GM08714 (cell line): ENCODE data around the gene SLC27A1.
A peak's percentile ranks its signal among the peaks of the same experiment; 100 is the strongest.

Experiments used
- H3K4me3 ChIP-seq: fragments of 200-500 bp; sonication (Bioruptor generic); 2 replicates; pipeline ENCODE4 v1.5.1; 2014; ENCODE audit warnings: mild to moderate bottlenecking, low read length, inconsistent platforms
- ZNF274 ChIP-seq: IDR thresholded peaks from 2 replicates; pipeline ENCODE4 v1.6.1; 2012; ENCODE audit warnings: mild to moderate bottlenecking, low read depth, low read length

SLC27A1 gene

DNA sequence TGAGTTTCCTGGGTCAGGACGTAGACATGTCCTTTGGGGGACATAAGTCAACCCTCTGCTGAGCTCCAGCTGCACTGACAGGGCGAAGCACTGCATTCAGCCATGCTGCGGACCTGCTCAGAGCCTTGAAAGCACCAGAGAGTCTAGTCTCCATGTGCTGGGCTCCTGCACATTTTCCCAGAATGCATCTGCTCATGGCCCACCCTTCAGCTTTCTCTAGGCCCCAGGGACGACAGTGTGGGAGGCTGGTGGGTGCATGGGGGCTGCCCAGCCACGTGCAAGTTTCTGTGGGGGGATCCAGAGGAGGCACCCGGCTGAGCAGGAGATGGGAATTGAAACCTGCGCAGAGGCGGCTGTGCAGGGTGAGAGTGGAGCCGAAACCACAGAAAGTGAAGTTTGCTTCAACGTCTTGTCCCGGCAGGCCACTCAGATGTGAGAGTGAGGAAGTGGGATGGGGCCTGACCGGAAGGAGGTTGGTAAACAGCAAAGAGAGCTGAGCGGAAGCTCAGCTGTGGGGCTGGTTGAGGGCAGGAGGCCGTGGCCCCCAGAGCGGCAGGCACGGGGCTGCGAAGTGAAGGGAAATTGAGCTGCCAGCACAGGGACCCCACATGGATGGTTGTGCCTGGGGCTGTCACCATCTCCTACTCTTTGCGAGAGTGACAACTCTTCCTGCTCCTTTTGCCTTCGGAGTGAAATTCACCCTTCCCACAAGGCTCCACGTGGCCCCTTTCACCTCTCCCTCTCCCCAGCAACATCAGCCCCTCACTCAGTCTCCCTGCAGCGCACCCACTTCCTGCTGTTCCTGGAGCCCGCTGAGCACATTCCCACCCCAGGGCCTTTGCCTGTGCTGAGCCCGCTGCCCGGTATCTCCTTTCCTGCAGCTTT, 52.9 kb downstream of the SLC27A1 start:
- no peak overlapping the region; the same call in 1 of the 2 replicates for H3K4me3 ChIP-seq
- TF ChIP-seq ZNF274 = no peak

DNA sequence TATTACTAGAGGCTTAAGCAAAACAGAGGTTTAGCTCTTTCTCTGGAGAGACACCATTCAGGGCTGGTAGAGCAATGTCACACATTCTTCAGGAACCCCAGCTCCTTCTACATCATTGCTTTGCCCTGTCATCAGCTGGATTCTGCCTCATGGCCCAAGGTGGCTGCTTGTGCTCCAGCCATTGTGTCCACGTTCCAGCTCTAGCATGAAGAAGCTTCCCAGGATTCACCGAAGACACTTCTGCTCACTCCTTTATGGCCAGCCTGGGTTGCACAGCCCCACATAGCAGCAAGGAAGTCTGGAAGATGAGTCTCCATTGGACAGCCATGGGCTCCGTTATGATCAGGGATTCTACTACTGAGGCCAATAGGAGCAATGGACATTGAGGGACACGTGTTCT, 54.3 kb downstream of the SLC27A1 start:
- H3K4me3 ChIP-seq = no peak overlapping the region
- TF ChIP-seq ZNF274 = no peak

DNA sequence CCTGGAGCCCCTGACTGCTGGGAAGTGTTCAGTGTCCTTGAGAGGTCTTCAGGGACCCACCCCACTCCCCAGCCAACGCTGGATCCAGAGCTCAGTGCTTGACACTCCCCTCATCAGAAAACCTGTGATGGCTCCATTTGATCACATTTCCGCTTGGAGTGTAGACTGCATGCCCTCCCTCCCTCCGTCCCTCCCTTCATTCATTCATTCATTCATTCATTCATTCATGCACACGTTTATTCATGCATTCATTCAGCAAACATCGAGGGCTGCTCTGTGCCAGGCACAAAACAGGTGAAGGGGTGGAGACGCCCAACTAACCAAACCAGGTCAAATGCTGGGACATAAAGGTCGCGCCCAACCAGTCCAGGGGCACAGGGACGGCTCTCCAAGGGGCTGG, 54.8 kb downstream of the SLC27A1 start:
- H3K4me3 ChIP-seq = no peak overlapping the region
- TF ChIP-seq ZNF274 = no peak

DNA sequence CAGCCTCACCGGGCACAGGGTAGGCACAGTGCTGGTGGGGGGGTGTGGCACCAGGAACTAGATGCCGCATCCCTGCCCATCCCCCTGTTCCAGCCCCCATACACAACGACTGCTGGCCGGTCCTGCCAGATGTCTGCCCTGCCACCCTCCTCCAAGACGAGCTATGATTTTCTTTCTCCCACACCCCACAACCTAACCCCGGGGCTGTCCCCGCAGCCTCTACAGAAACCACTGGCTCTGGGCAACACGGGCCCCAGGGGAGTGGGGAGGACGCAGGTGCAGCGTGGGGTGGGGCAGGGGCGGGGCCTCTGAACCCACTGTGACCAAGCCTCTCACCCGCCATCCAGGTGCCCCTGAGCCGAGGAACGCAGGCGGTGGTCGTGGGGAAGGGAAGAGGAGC, 56.6 kb downstream of the SLC27A1 start:
- TF ChIP-seq ZNF274 = no peak
- H3K4me3 ChIP-seq = no peak overlapping the region; the same call in 1 of the 2 replicates

DNA sequence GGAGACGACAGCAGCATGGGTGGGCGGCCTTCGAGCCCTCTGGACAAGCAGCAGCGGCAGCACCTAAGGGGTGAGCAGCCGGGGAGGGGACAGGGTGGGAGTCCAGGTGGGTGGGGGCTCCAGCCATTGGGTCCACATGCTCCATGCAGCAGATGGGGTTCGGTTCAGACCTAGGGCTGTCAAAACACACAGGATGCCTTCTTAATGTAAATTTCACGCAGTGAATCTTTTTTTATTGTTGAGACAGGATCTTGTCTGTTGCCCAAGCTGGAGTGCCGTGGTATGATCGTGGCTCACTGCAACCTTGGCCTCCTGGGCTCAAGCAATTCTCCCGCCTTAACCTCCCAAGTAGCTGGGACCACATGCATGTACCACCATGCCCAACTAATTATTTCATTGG, 57.0 kb downstream of the SLC27A1 start:
- TF ChIP-seq ZNF274 = no peak
- H3K4me3 ChIP-seq = peak overlapping the region; percentile 3; the same call in 1 of the 2 replicates

DNA sequence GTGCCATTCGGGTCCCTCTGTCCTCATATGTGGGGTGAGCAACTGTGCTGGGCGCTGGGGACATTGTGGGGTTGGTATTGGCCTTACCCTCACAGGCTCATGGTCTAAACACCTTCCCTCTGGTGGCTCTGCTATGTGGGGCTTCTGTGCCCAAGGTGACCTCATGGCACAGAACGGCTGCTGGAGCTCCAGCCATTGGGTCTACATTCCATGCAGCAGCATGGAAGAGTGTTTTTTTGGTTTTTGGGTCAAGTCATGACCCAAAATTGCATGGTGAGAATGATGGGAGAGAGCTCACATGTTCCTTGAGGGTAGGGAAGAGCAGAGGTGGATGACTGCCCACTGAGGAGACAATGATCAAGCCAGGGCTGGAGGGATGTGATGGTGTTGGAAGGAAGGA, 58.3 kb downstream of the SLC27A1 start:
- no peak for TF ChIP-seq ZNF274
- H3K4me3 ChIP-seq = no peak overlapping the region

DNA sequence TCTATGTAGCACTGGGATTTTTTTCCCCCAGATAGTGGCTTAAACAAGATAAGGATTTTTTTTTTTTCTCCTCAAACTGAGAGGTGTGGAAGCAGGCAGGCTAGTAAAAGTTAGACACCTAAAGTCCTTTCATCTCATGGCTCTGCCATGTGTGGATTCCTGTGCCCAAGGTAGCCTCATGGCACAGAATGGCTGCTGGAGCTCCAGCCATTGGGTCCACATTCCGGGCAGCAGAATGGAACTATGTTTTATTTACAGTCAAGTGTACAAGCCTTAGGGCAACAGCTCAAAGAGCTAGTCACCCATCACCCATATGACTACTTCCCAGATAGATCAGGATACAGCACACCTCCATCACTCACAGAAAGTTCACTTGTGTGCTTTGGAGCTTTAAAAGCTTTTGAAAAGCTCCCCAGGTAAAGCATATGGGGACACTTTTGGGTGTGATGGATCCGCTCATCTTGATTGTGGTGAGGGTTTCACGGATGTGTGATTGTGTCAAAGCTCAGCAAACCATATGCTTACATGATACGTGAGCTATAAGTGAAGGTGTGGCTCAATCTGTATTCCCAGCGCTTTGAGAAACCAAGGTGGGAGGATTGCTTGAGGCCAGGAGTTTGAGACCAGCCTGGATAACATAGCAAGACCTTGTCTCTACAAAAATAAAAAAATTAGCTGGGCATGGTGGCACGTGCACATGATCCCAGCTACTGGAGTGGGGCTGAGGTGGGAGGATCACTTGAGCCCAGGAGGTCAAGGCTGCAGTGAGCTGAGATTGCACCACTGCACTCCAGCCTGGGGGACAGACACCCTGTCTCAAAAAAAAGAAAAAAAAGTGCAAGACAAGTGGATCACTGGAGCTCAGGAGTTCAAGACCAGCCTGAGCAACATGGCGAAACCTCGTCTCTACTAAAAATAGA, 59.2 kb downstream of the SLC27A1 start:
- H3K4me3 ChIP-seq = no peak overlapping the region
- TF ChIP-seq ZNF274 = no peak

DNA sequence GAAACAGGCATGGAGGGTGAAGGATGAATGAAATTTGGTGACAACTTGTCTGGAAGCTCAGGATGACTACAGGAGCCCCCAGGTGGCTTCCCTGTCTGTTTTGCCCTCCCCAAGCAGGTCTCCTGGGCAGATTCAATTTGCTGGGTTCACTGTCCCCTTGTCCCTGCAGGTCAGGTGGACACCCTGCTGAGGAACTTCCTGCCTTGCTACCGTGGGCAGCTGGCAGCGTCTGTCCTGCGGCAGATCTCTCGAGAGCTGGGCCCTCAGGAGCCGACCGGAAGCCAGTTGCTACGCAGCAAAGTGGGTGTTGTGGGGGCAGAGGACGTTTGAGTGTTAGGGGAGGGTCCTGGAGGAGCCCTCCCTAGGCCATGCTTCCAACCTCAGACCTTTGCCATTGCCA, 60.3 kb downstream of the SLC27A1 start:
- H3K4me3 ChIP-seq = no peak overlapping the region
- TF ChIP-seq ZNF274 = no peak

DNA sequence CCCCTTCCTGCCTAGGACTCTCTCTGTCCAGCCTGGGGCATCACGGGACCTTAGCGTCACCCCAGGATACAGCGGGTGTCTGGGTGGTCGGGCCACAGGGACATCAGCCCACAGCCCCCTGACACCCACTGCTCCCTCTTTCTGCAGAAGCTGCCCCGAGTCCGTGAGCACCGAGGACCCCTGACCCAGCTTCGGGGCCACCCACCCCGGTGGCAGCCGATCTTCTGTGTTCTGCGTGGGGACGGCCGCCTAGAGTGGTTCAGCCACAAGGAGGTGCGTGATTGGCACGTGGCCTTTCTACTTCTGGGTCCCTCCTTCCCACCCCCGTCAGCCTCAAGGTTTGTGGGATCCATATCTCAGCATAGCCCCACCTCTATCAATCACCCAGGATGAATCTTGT, 61.8 kb downstream of the SLC27A1 start:
- TF ChIP-seq ZNF274 = no peak
- no peak overlapping the region for H3K4me3 ChIP-seq

DNA sequence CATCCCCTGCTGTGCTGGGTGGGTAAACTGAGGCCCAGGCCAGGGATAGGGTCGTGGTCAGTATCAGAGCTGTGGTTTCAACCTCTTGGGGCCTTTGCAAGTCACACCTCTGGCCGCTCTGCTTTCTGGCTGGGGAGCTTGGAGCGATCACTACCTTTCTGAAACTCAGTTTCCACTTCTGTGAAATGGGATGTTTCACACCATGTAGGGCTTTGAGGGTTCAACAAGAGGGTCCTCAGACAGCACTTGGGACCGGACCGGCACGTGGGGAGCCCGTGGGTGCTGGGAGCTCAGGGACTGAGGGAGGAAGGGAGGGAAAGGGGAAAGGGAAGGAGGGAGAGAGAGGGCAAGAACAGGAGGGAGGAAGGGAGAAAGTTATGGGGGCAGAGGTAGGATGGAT, 62.2 kb downstream of the SLC27A1 start:
- TF ChIP-seq ZNF274 = no peak
- H3K4me3 ChIP-seq = no peak overlapping the region

DNA sequence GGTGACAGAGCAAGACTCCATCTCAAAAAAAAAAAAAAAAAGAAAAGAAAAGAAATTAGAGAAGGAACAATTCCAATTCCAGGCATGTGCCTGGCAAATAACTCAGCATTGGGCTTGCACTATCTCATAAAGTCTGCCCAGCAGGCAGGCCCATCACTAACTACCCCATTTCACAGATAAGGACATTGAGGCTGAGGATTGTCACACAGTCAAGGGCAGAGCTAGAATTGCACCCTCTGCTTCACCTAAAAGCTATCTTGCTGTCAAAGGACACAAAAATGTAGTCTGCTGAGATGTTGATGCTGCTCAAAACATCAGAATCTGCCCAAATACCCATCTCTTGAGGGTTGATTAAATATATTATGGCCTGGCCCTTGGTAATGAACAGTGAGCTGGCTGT, 64.4 kb downstream of the SLC27A1 start:
- no peak overlapping the region for H3K4me3 ChIP-seq
- TF ChIP-seq ZNF274 = no peak

DNA sequence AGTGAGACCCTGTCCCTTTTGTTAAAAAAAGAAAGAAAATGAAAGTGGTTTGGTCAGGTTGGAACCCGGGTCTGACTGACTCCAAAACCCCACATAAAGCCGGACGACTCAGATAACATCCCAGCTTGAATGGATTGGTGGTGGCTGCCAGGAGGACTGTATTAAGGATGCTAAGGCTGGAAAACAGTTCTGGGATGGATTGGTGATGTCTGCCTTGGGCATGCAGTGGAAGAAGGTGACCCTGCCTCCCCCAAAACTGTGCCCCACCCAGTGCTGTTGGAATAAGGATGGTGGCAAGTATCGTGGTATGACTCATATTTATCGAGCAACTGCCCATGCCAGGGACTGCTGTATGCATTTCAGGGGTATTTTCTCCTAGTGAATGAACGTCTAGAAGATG, 66.6 kb downstream of the SLC27A1 start:
- TF ChIP-seq ZNF274 = no peak
- H3K4me3 ChIP-seq = no peak overlapping the region

DNA sequence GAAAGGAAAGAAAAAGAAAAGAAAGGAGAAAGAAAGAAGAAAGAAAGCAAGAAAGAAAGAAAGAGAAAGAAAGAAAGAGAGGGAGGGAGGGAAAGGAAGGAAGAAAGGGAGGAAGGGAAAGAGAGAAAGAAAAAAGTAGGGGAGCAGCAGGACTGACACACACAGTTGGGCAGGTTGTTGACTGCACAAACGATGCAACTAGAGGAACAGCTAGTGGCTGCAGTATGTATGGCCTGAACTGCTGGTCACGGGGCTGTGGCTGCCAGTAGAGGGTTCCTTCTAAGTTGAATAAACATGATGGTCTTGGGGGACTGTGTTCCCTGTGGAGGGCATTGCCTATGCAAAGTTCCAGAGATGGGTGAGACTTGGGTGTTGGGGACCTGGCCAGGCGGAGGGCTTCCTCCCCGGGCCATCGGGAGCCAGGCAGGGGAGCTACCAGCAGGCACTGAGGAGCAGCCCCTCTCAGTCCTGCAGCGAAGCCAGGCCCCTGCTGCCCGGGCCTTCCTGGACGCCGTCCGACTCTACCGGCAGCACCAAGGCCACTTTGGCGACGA, 68.4 kb downstream of the SLC27A1 start:
- no peak overlapping the region; the same call in 1 of the 2 replicates for H3K4me3 ChIP-seq
- no peak for TF ChIP-seq ZNF274
